GM12878 (cell line): ENCODE data around the gene BACE1-AS.

Experiments used
- CBX5 ChIP-seq: sonication (generic); IDR thresholded peaks from 2 replicates; pipeline ENCODE4 v1.6.1; 2016; ENCODE audit warnings: low read depth, moderate library complexity, mild to moderate bottlenecking, inconsistent platforms
- GABPA ChIP-seq: IDR thresholded peaks from 2 replicates; pipeline ENCODE4 v1.6.1; 2014; ENCODE audit warnings: antibody characterized with exemption, low read depth, mild to moderate bottlenecking, inconsistent platforms
- POLR2A ChIP-seq: IDR thresholded peaks from 2 replicates; pipeline ENCODE4 v1.6.1; 2011; ENCODE audit warnings: low read depth, mild to moderate bottlenecking, low read length
- SMC3 ChIP-seq: IDR thresholded peaks from 2 replicates; pipeline ENCODE4 v1.6.1; 2011; ENCODE audit warnings: low read length, improper control_type of control experiment, borderline replicate concordance
- ZZZ3 ChIP-seq: IDR thresholded peaks from 2 replicates; pipeline ENCODE4 v1.6.1; 2011; ENCODE audit warnings: low read depth; ENCODE audit not compliant: control insufficient read depth, insufficient read length

DNA sequence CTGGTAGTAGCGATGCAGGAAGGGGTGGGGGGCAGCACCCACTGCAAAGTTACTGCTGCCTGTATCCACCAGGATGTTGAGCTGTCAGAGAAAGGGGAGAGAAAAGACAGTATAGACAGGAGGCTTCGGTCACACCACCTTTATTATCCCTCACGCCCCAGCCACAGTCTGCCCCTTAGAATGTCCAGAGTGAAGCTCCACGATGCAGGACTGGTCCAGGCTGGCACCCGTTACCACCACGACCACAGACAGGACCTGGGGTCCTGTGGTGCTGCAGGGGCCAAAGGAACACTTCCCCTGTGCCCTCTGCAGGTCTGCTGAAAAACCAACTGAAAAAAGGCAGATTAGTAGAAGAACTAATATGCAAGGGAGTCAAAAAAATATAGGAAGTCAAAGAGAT, 5.7 kb downstream of the BACE1-AS start:
- TF ChIP-seq ZZZ3 = no peak
- no peak for TF ChIP-seq SMC3
- TF ChIP-seq CBX5 = no peak
- no peak for TF ChIP-seq POLR2A
- TF ChIP-seq GABPA = no peak
